Kidney (tissue), 14 donors: Measurements from ENCODE around the gene PLCB1. TPM values are rescaled to one million over a fixed set of nuclear protein-coding genes. Genes with fewer than 3 reads are reported as not detected.

Source experiments
- DNase-seq, 5 donors: peaks; one replicate each; pipeline ENCODE4 v3.0.0-alpha.2; 2013 to 2020
- FAIRE-seq: peaks from 2 replicates; lab custom pipeline; 2012; peaks lifted over from hg19 to GRCh38; lab: Jason Lieb, UNC
- H3K27ac ChIP-seq, 2 donors: one replicate each; pipeline ENCODE4 v1.7.0; 2013; ENCODE audit warnings: low read depth in 2 of 2, low read length in 2 of 2, inconsistent platforms in 1 of 2
- H3K27me3 ChIP-seq: one replicate; pipeline ENCODE4 v1.7.1; 2013; ENCODE audit warnings: low read length, inconsistent platforms; ENCODE audit not compliant: control insufficient read depth, insufficient read depth
- H3K36me3 ChIP-seq, 3 donors: one replicate each; pipeline versions ENCODE4 v1.7.0 to v1.7.1; 2013; ENCODE audit warnings: low read length in 3 of 3, control low read depth in 1 of 3, inconsistent platforms in 1 of 3; ENCODE audit not compliant: insufficient read depth in 3 of 3, control insufficient read depth in 2 of 3
- H3K4me1 ChIP-seq, 3 donors: one replicate each; pipeline versions ENCODE4 v1.7.0 to v1.7.1; 2013; ENCODE audit warnings: low read length in 3 of 3, inconsistent platforms in 1 of 3, low read depth in 1 of 3; ENCODE audit not compliant: control insufficient read depth in 2 of 3, insufficient read depth in 2 of 3
- H3K4me3 ChIP-seq, 3 donors: one replicate each; pipeline versions ENCODE4 v1.7.0 to v1.8.1; 2013; ENCODE audit warnings: low read length in 3 of 3, control low read depth in 1 of 3, inconsistent platforms in 1 of 3
- H3K9ac ChIP-seq, 3 donors: one replicate each; pipeline versions ENCODE4 v1.7.0 to v1.7.1; 2013; ENCODE audit warnings: low read length in 3 of 3, control low read depth in 1 of 3, inconsistent platforms in 1 of 3
- H3K9me3 ChIP-seq, 3 donors: one replicate each; pipeline versions ENCODE4 v1.7.0 to v1.7.1; 2013; ENCODE audit warnings: low read length in 3 of 3, control low read depth in 1 of 3, inconsistent platforms in 1 of 3; ENCODE audit not compliant: control insufficient read depth in 2 of 3, insufficient read depth in 1 of 3
- intact Hi-C: fragments of 100-400 bp; cut with DNase I; formaldehyde crosslinking; loops from one replicate; pipeline ENCODE4 v1.11.1; 2022
- polyA plus RNA-seq: library from polyadenylated mRNA; stranded (reverse); fragments of 350-450 nt; fragmentation: Illumina TruSeq; extraction: RNeasy Lipid Tissue Mini Kit (QIAGEN cat#74804); gene quantifications from one replicate; pipeline ENCODE4 v1.2.3, GENCODE V29; 2014; ENCODE audit warnings: low read depth, low replicate concordance; ENCODE audit not compliant: insufficient read depth
- total RNA-seq: library from RNA; stranded (reverse); fragmentation: NEBNext Ultra II Directional; extraction: Animal tissue kit (Norgen Biotek cat#: 25700); gene quantifications from one replicate; pipeline ENCODE4 v1.2.1, GENCODE V29; 2021
- TF ChIP-seq, protein P1 (sequence below): IDR thresholded peaks from 3 replicates; pipeline ENCODE4 v1.5.1; 2012; ENCODE audit warnings: mild to moderate bottlenecking, moderate library complexity, borderline replicate concordance; ENCODE audit not compliant: insufficient read depth; ENCODE audit errors: extremely low read depth
- donor health status: control.
- donor health status: control.
- donor health status: control.
- donor health status: control.
- donor health status: control.
- donor health status: DM: yes; HTN: yes; CAD: no.
- donor health status: Normal renal cell carcinoma (clear cell type).

The PLCB1 gene
- total and polyA plus RNA-seq, 2 donors from 2014 or later: 9.4 to 107 TPM

DNA sequence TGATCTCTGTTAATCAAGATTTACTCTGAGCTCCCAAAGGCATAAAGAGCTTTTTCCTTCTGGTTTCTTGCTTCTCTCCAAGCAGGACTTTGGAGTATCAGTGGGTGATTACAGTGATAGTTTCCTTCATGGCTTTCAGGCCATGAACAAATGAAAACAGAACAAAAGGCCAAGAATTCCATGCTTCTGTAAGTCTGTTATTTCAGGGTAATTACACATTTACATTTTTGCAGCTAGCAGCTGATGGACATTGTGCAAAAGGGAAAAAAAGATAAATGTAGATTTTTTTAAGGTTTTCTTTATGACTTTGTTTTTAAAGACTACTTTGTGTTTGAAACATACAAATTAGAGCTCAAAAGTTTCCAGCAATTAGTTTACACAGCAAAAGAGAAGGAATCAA, 441.6 kb downstream of the PLCB1 start:
- FAIRE-seq (no peak), DNase-seq (peak in 1 of 5 donors; percentile 46)
- Histone ChIP-seq H3K36me3 (no peaks in the 10 kb centered on the region), H3K27me3 (no peaks in the 10 kb centered on the region), H3K27ac (no peak overlapping the region), H3K9me3 (no peaks in the 10 kb centered on the region), H3K4me1 (peaks cover 0 to 15% (median 2%) of the 10 kb centered on the region in 3 donors), H3K4me3 (no peak overlapping the region), H3K9ac (no peak overlapping the region)
- intact Hi-C loops: no loop called here
- TF ChIP-seq, protein P1, sequence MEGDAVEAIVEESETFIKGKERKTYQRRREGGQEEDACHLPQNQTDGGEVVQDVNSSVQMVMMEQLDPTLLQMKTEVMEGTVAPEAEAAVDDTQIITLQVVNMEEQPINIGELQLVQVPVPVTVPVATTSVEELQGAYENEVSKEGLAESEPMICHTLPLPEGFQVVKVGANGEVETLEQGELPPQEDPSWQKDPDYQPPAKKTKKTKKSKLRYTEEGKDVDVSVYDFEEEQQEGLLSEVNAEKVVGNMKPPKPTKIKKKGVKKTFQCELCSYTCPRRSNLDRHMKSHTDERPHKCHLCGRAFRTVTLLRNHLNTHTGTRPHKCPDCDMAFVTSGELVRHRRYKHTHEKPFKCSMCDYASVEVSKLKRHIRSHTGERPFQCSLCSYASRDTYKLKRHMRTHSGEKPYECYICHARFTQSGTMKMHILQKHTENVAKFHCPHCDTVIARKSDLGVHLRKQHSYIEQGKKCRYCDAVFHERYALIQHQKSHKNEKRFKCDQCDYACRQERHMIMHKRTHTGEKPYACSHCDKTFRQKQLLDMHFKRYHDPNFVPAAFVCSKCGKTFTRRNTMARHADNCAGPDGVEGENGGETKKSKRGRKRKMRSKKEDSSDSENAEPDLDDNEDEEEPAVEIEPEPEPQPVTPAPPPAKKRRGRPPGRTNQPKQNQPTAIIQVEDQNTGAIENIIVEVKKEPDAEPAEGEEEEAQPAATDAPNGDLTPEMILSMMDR: no peak

DNA sequence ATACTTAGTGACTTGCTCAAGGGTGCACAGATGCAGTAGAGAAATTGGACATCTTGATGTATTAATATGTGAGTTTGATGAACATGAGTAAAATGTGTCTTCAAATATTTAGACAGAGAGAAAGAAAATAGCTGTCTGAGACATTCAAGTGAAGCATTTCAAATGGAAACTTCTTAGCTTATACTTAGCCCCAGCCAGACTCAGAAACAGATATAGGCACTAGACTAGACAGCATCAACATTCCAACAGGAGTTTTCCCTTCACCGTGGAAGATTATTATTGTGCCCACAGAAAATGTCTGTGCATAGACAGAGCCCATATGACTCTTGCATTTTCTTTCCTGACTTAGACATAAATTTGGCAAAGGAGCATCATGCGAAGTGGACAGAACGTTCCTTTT, 443.0 kb downstream of the PLCB1 start:
- TF ChIP-seq, protein P1: no peak
- Histone ChIP-seq H3K9me3 (no peaks in the 10 kb centered on the region), H3K27me3 (no peaks in the 10 kb centered on the region), H3K9ac (no peak overlapping the region), H3K4me1 (peaks cover 0 to 18% (median 3%) of the 10 kb centered on the region in 3 donors), H3K4me3 (no peak overlapping the region), H3K27ac (no peak overlapping the region), H3K36me3 (no peaks in the 10 kb centered on the region)
- FAIRE-seq (no peak), DNase-seq (no peak)
- intact Hi-C loops: no loop called here

DNA sequence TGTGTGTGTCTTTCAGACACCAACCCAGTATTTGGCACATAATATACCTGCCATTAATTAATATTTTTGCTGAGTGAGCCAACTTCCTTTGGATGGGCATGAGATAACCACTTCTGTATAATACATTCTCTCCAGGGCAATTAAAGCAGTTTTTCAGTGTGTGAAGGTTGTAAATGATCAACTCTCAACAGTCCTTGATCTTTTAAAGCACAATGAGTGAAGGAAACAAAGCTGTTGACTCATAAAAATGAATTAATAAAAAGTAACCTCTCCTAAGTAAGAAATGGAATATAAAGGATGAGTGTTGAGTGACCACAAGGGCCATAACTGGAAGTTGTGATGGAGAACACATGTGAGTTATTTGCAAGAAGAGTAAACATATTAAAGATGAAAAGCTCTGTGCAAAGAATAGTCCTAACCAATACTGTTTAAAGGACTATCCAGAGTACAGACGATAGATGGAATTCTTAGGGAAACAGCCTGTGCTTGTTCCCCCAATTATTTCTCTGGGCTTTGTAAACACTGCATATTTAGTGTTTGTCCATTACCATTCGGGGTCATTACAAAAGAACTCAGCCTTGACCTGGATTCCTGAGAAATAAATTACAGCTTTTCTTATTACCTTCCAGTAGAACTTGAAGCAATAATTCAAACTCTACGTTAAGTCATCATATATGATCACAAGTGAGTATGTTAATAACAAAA, 446.2 kb downstream of the PLCB1 start:
- Histone ChIP-seq H3K4me3 (no peak overlapping the region), H3K4me1 (peaks cover 2 to 22% (median 3%) of the 10 kb centered on the region in 3 donors), H3K9ac (no peak overlapping the region), H3K27ac (no peak overlapping the region), H3K36me3 (no peaks in the 10 kb centered on the region), H3K9me3 (no peaks in the 10 kb centered on the region), H3K27me3 (no peaks in the 10 kb centered on the region)
- TF ChIP-seq, protein P1: no peak
- peak; percentile 23 for FAIRE-seq
- peak in 2 of 5 donors; percentile 49 to 67 for DNase-seq
- intact Hi-C loops: no loop called here
